GM19463 (cell line): Measurements from ENCODE around the gene PLXNA1.

Source experiments
- ATAC-seq: cut with Tn5 transposase; IDR thresholded peaks from one replicate; pipeline ENCODE4 v1.9.1; 2021; ENCODE audit warnings: mild to moderate bottlenecking, moderate library complexity; ENCODE audit not compliant: unreplicated experiment

The PLXNA1 gene

GRCh38 chr3:126952261-126952982, 30.5 kb upstream of the PLXNA1 start:
- no peak for ATAC-seq

GRCh38 chr3:126952983-126953660, 29.8 kb upstream of the PLXNA1 start:
- no peak for ATAC-seq

DNA sequence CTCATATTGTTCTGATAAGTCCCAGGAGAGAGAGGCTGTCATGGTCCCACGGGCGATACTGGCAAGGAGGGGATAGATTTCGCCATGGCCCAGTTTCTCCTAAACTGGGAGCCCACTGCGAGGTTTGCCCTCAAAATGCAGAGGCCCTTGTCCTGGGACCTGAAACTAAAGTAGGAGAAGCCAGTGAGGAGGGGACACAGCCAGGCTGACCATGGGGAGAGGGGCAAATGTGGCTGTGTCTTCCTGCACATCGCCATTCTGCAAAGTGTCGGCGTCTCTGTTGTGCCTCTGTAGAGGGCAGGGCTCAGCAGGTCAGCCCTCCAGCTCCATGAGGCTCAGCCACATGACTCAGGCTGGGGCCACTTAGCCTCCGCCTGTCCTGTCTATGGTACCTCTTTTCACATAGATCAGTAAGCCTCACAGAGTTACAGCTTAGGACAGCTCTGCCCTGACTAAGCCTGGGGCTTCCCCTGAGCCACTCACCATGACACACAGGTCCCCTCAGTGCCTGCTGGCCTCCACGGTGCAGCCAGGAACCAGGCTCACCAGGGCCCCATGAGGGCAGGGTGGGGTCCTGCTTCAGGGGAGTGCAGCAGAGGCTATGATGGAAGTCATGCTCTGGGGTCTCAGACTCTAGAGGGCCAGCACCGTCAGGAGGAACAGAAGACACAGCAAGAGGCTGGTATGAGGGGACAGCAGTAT, 28.6 kb upstream of the PLXNA1 start:
- peak; percentile 86 for ATAC-seq

DNA sequence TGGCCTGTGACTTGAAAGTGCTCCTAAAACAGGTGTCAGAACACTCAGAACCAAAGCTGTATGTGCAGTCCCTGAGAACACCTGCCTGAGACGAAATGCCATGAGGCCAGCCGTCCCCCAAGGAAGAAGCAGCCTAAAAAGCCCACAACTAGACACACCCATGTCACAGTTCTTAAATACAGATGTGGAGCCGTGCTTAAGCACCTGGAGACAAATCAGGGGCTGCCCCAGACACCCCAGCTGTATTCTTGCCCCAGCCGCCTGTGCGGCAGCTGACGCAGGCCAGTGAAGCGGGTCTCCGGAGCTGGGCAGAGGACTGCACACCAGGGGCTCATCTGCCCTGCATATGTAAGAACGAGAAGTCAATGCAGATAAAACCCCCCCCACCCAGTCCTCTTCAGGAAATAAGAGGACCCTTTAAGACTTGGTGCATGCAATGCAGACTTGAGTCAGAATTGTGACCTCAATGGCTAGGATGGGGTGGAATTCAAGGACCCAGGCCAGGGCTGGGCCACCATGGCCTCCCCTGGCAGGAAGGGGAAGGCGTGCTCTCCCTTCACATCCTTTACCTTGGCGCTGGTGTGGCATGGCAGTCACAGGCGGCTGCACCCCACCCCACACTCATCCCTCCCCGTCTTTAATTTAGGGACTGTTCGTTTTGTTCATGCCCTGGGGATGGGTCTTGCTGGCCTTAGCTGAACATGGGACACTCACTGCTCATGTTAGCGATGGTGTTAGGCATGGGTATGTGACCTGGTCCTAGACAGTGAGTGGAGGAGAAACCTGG, 27.7 kb upstream of the PLXNA1 start:
- ATAC-seq, result peak; percentile 63

DNA sequence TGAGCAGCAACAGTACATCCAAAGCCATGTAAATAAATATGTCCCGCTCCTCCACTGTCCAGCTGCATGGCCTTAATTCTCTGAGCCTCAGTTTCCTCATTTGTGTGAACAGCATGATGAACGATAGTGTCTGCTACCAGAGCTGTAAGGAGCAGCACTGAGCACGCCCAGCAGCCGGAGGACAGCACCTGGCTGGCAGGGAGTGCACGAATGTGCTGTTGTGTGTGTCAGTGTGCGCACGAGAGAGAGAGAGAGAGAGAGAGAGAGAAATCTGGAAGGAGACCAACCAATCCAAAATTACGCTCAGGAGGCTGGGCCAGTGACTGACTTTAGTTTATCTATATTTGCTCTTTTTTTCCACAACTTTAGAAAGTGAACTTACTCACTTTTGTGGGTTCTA, 26.6 kb upstream of the PLXNA1 start:
- ATAC-seq, result no peak

DNA sequence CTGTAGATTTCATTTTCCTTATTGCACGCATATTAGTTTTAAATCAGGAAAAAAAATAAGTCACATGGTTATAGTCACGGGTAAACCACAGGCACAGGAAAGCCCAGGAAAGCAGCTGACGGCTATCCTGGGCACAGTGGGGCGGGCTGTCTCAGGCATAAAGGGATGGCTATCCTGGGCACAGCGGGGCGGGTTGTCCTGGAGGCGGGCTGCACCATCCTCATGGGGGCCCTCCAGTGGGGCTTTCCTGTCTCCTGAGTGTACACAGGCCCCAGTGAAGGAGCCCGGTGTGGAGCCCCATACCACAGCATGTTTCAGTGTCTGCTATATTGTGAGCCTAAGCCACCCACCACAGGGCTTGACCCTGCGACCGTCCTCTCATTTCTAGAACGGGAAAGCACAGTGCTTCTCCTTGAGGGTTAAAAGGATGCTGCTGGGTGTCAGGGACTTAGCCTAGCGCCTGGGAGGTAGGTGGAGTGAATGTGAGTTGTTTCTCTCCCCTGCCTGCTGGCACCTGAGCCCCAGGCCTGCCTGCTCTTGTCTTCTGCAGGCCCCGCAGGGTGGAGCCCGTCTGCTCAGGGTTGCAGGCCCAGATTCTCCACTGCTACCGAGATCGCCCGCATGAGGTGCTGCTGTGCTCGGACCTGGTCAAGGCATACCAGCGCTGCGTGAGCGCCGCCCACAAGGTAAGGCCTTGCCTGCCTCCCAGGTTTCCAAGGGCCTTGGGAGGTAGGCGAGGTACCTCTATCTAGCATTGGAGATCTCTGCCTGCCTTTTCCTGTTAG, 25.9 kb upstream of the PLXNA1 start:
- ATAC-seq, result no peak

- no peak for ATAC-seq
These were observed 24.9 kb upstream of the PLXNA1 start for GRCh38 chr3:126957776-126958637.

DNA sequence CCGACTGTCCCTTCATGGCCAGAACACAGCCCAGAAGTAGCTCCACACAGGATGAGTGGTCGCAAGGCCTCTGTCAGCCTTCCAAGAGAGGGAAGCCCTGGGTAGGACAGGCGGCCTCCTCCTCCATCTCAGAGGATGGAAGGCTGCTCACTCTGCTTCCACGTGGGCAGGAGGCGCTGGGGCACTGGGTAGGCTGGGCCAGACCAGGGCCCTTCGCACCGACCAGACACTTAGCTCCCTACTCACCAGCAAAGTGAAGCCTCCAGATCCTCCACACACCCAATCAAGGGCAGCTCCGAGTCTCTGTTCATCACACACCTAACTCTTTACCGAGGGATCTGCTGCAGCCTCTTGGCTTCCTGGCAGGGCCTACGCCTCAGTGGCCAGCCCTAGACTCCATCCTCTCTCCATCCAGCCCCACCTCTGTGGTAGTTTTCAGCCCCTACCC, 24.3 kb upstream of the PLXNA1 start:
- no peak for ATAC-seq

DNA sequence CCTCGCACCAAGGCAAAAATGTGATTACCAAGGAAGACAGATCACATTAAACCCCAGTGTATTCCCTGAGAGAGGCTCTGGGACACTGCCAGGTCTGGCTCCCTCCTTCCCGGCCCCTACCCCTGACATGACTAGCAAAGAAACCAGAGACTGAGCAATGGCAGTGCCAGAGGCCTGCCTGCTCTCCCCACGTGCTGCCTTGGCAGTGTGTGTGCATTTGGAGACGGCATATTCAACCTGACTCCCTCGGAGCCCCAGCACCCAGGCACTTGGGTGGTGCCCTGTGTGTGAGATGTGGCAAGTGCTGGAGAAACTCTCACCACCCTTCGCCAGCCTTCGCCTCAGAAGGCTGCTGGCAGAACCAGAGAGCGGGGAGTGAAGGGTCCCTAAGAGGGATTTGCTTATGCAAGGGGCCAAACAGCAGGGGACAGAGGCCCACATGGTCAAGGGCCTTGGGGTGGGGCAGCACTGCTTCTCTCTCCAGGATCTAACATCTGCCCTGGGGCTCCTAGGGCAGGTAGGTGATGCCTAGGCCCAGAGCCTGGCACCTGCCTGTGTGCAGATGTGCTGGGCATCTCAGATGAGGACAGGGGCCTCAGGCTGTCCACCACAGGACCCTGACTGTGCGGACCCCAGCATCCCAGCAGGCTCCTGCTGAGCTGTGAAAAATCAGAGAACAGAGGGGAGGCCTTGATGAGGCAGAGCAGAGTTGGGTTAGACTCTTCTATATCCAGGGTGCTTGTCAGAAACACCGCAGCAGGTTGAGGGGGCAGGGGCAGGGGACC, 23.6 kb upstream of the PLXNA1 start:
- ATAC-seq, result no peak

- ATAC-seq, result no peak
These were observed 22.9 kb upstream of the PLXNA1 start for GRCh38 chr3:126959921-126960603.

DNA sequence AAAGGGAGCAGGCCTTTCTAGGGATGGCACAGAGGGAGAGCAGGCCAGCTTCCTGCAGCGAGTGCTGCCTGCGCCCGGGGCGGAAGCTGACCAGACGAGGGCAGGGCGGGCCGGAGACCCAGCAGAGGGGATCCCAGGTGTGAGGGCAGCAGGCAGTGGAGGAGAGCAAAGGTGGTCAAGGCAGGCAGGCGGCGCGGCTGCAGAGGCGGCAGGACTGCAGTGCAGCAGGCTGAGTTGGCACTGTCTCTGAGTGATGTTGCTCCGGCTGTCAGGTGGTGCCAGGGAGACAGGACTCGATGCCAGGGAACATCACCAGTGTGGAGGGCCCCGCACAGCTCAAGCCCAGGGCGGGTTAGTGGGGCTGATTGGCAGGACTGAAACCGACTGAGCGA, 22.3 kb upstream of the PLXNA1 start:
- ATAC-seq, result no peak

- ATAC-seq, result peak; percentile 93
These were observed 21.6 kb upstream of the PLXNA1 start for GRCh38 chr3:126961191-126961790.

DNA sequence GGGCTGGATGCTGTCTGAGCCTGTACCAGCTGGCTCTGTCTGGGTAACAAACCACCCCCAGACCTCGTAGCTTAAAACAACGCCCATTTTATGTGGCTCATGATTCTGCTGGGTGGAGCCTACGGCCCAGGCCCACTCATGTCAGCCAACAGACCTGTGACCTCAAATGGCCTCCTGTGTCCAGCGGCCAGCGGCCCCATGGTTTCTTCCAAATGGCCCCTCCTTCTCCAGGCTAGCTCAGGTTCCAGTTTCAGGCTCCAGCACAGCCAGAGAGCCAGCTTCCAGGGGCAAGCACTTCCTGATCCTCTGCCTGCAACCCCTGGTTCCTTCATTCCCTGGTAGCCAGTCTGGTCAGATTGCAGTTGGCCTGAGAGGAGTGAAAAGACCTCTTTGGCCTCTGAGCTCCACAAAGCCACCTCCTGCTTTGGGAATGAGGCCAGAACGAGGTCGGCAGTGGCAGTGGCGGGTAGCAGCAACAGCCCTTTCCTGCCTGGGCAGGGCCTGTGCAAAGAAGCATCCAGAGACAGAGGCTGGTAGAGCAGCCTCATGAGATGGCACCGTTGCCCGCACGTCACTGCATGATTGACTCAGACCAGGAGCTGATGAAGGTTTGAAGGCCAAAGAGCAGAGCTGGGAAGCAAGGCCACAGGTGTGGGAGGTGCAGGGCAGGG, 21.0 kb upstream of the PLXNA1 start:
- no peak for ATAC-seq

DNA sequence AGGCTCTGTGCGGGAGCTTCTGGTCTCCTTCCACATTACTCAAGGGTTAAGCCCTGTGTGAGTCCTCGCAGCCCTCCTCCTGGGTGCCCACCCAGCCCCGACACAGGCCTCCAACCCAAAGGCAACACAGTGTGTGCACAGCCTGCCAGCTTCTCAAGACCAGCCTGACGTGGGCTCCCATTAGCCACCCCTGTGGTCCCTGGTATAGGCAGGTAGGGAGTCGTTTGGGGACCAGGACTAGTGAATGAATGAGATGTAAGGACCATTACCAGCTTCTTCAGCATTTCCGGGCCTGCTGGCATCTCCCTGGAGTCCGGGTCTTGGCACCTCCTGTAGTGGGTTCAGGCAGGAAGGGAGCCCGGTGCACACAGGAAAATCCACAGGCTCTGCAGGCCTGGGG, 20.2 kb upstream of the PLXNA1 start:
- no peak for ATAC-seq

DNA sequence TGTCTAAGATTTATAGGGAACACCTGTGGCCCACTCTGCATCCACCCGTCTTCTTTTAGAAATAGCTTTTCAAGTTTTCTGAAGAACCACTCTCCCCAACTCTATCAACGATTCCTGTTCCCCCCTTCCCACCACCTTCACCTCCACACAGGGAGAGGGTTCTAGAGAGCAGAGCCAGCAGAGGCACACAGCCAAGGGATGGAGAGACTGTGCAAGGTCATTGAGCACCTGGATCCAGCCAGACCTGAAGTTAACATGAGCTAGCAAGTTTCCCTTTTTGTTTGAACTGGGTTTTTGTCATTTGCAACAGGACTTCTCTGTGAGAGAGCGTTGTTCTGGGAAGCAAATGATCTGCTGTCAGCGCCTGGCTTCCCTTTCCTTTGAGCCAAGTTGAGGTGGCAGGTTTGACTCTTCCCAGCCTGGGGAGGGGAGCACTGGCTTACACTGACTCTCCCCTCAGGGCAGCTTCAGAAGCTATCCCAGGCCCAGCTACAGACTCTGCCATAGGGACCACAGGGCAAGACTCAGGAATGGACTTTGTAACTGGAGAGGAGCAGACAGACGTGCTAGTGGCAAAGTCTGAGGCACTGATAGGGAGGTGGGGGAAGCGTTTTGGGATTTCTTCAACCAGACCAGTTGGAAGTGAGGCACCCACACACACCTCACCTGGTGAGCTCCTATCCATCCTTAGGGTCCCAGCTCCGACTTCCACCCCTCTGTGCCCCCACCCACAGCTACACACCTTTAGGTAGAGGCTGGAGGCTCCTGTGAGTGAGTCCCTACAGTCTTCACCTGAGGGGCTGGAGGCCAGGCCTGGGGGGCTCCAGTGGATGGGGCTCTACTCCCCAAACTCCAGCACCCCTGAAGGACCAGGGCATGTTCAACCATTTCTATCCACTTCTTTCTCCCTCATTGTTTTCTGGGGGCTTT, 19.4 kb upstream of the PLXNA1 start:
- no peak for ATAC-seq

DNA sequence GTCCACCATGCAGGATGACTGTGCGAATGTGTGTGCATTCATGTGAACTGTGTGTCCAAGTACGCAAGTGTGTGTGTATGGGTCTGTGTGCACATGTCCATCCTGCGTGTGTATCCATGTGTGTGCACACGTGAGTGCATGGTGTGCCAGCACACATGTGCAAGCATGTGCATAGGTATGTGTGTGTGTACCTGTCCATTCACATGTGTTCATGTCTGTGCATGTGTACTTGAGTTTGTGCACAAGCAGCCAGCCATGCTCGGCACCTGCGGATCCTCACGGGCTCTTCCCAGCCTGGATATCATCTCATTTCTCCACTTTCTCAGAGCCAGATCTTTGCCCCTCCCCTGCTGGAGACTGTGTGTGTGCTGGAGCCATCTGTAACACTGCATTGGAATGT, 18.7 kb upstream of the PLXNA1 start:
- ATAC-seq, result no peak
